DMS79 (cell line): Measurements from ENCODE around the gene FGF5.
"Not testable (repeated sequence)": the region's sequence is repeated elsewhere in the genome, so short reads cannot be mapped to it uniquely, and the experiment has no call there.

Experiments used
- DNase-seq: peaks from one replicate; lab custom pipeline; 2025; lab: John Stamatoyannopoulos, UW

FGF5 gene

DNA sequence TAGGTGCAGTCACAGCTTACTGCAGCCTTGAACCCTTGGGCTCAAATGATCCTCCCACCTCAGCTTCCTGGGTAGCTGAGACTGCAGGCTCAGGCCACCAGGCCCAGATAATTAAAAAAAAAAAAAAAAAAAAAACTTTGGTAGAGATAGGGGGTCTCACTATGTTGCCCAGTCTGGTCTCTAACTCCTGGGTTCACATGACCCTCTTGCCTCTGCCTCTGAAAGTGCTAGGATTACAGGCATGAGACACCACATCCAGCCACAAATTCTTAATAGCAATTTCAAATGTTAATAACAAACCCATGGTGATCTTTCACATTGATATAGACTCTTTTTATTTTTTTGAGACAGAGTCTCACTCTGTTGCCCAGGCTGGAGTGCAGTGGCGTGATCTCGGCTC lies 12.3 kb upstream of the FGF5 start:
- no peak for DNase-seq

DNA sequence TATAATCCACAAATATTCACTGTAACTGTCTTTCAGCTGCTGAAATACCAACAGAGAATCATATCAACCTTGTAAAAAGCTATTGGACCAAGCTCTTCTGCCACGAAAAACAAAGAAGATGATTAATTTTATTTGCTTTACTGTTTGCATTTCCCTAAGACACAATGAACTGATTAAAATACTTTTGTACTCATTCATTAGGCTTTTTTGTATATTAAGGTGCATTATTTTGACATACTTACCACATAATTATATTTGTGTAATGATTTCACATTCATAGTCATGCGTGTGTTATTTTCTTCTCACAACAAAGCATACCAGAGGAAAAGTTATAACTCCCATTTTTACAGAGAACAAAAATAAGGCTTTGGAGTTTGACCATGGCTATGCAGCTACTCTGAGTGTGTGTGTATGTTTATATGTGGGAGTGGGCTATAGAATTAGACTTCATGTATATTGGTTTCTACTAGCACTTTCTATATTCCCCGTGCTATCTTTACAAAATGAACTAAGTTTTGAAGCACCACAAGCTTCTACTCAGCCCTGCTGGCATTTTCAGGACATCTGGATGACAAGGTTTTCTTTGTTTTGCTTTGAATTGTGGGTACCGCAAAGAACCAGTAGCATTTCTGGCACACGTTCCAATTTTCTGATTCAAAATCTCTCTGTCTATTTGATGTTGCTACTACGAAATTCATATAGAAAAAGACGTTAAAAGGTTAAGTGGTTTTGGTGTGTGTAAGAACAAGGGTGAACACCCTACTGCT lies 11.0 kb upstream of the FGF5 start:
- DNase-seq: no peak

DNA sequence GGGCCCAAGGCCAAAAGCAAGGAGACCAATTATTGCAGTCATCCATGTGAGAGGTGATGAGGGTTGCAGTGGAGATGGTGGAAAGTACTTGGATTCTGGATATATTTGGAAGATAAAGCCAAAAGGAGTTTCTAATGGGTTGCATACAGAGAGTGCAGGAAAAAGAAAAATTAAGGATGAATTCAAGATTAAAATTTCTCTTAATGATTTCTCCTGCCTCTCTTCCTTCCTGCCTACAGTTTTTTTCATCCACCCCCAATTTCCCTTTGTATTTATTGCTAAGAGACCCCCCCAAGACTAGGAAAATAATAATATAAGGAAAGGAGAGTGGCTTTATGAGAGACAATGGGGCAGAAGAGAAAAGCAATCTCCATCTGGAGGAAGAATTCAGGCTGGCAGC lies 8.6 kb upstream of the FGF5 start:
- DNase-seq: no peak

DNA sequence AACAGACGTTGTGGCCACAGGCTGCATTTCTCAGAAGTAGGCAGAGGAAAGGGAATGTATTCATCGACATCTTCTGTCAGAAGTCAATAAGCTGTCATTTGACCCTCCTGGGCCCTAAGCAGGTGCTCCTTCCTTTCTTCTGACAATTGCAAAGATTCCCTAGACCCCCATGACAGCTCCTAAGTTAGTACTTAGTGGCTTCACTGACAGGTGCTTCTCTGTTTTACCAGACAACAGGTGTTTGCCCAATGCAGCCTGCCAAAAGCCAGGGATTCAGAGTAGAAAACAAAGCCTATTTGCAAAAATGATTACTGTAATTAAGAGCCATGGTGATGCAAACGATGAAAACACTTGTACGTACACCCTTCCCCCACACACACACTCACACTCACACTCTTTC lies 7.5 kb upstream of the FGF5 start:
- no peak for DNase-seq

DNA sequence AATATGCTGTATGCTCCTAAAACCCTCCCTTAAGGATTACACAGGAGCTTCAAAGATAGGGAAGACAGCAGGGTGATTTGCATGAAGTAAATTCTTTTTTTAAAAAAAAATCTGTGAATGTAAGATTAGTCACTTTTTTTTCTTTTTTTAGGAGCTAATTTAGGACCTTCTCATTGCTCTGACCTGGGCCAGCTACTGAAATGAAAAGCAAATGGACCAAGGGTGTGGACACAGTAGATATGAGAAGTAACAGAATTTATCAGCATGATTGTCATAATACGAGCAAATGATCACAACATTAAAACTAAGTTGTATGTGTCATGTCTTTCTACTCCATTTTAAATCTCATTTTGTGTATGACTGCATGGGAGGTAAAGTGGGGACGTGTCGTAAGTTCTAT lies 6.6 kb upstream of the FGF5 start:
- no peak for DNase-seq

DNA sequence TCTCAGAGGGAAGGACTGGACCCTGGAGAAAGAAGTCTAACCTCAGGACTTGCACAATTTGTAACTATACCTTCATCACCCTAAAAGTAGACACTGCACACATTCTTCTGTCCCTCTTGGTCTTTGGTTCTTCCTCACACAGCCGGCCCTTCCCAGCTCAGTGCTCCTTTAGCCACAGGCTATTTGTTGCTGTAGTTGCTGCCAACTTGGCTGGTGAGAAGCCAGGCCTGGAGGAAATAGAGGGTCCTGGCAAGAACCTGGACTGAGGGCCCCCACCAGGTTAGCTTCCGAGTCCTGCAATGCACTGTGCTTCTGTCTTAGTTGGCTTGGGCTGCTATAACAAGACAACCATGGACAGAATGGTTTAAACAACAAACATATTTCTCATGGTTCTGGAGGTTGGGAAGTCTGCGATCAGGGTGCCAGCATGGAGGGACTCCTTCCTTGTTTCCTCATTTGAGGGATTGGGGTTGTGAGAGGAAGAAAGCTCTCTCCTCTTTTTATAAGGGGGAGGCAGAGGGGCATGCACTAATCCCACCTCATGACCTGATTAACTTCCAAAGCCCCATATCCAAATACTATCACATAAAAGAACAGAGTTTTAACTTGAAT lies 4.4 kb upstream of the FGF5 start:
- no peak for DNase-seq

DNA sequence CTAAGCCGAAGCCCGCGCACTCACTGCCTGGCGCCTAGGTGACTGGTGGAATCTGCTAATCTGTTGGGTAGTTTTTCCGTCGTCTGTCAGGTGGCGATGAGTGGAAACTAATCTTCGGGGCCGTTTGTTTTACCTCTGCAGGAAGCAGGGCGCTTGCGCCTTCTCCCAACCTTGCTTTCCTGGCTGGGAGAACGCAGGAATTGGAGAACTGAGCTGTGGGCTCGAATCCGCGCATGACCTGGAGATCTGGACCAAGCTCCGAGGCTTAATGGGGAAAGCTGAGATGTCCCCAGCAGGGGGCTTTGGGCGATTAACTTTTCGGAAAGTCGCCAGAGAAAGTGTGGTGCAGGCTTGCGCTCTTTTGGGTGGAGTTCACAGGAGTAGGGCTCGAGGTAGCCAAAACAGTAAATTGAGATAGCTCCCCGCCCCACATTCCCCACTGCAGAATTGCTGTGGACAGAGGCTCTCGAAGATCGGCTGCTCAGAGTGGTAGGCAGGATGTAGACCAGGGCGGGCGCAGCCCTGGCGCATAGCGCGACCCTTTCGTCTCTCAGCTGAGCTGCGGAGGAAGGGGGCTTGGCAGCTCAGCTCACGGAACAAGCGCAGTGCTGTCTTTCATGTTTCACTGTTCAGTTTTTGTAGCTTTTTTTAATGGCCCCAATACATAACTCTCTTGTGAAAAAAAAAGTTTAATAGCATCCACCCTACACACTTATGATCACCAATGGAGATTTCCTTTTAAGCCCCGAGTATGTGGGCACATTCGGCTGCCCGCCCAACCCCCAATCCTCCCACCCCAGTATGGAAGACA lies 2.7 kb upstream of the FGF5 start:
- DNase-seq: no peak

DNA sequence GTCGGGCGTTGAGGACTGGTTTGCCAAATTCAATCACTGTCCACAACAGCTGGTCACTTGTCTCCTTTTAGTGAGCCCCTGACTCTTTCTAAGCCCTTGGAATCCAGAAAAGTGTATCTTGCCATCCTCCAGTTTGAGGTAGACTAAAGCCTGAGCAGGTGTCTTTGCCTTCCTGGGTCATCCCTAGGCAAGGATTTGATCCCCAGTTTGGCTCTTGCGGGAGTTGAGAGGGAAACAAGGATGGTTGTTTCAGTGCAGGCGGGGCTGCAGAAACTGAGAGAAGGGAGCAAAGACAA lies 2.2 kb upstream of the FGF5 start:
- no peak for DNase-seq

DNA sequence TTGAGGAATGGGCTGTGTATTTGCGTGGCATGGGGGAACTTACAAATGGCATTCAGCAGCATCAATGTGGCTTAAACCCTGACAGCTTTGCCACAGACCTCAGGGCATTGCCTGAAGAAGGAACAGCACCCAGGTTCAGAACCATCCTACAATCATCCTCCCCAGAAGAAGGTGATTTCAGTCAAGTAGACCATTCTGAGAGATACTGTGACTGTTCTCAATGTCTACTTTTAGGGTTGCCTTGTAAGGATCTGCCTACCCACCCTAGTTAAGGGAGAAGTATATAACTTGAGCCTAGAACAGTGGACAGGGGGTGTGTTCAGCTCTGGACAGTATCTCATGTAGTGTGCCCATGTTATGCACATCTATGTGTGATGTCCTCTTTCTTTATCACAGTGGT lies 1.6 kb upstream of the FGF5 start:
- DNase-seq: no peak

DNA sequence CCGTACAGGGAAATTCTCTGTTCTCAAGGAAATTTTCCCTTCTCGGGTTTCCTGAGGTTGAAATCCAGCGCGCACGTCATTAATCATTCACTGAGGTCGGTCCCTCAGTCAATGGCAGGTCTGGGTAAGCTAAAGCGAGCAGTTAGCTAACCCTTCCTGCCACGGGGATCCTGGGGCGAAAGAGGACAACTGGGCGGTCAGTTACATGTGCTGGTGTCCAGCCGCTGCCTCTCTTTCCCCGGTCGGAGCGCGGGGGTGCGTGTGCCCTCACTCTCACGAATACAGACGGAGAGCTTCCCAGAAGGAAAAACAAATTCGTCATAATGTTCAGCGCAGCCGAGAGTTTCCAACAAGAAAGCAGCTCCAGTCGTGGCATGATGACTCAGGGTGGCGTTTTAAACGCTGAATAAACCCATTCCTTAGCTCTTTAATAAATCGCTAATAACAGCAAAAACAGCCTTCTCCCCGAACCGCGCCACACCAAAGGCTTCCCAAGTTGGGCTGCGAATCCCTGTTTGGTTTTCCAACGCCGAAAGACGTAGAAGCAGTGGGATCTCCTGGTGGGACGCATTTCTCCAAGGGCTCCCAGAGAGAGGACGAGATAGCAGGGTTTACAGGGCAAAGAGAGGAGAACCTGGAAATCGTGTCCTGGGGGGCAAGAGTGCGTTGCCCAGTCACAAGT lies 752 bp upstream of the FGF5 start:
- DNase-seq: no peak

DNA sequence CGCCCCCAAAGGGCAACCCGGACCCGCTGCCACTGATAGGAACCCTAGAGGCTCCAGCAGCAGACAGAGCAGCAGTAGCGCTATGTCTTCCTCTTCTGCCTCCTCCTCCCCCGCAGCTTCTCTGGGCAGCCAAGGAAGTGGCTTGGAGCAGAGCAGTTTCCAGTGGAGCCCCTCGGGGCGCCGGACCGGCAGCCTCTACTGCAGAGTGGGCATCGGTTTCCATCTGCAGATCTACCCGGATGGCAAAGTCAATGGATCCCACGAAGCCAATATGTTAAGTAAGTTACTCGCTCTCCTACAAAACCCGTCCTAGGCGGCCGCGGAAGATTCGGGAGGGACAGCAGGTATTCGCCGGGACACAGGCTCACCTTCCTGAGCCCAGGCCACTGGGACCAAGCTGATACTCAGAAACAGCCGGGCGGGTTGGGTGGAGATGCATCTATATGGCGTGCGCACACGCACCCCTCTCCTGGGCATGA lies 477 bp downstream of the FGF5 start:
- no peak for DNase-seq

DNA sequence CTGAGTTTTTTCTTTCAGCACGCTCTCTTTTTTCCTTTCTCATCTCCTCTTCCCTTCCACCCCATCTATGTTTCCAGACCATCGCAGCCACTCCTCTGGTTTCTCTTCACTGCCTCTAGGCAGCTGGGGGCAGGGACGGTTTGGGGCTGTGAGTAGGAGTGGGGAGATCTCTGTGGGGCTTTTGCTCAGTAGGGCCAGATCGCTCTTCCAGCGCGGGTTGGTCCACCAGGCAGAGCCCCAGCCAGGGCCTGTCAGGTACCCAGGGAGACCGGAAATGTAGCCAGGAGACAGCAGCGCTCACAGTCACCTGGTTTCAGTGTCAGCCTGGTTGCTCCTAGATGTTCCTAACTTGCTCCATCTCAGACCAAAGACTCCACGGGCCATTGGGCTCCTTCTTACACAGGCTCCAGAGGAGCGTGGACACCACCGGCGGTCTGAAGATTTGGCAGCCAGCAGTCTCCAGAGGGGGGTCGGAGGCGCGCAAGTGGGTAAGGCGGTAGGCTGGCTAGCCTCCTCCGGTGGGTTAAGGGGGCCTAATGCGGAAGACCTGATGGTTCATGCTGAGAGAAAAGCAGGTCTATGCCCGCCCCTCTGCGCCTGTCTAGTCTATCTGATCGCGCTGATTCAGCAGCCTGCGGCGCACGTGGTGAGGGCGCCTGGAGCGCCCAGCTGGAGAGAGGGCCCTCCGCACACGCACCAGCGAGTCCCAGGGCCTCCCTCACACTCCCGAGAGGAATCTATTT lies 1.8 kb downstream of the FGF5 start:
- no peak for DNase-seq

DNA sequence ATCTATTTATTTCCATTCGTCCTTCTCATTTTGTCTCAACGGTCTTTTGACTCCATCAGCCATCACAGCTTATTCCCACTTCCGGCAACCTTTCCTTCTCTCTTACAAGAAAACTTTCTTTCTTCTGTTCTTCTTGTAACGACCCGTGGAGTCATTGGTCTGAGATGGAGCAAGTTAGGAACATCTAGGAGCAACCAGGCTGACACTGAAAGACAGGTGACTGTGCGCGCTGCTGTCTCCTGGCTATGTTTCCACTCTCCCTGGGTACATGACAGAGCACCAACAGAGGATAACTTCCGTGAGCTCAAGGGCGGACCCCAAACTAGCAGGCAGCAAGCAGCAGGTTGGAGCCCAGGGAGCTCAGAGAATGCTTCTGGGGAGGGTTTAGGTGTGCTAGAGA lies 2.5 kb downstream of the FGF5 start:
- DNase-seq: no peak

DNA sequence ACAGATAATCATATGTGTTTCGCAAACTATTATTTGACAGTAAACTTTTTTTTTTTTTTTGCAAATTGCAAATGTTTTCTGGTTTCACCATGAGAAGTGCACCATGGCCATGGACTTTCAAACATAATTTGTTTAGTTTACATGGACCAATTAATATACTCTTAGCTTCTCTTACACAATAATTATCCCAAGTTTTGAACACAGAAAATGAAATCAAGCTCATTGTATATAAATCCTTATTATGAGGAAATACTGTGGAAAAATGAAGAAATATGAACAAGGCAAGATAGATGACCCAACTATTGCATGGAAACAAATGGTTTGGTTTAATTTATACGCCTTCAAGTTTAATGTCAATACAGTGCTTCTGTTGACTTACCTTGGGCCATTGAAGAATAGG lies 3.9 kb downstream of the FGF5 start:
- DNase-seq: no peak

DNA sequence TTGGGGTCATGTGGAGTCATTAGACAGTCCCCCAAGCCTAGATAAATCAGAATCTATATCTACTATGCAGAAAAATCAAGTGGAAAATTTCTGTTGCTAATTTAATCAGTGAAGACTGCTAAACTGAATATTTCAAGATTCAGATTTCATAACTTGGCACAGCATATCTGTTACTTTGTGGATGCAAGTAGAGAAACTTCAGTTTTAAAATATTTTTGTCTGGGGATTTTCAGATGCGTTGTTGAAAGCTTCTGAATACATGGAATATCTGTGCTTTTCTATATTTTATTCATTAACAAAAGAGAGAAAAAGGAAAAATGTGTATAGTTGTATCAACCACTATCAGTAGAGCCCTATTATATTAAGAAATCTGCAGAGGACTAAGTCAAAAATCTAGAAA lies 4.4 kb downstream of the FGF5 start:
- DNase-seq: no peak

DNA sequence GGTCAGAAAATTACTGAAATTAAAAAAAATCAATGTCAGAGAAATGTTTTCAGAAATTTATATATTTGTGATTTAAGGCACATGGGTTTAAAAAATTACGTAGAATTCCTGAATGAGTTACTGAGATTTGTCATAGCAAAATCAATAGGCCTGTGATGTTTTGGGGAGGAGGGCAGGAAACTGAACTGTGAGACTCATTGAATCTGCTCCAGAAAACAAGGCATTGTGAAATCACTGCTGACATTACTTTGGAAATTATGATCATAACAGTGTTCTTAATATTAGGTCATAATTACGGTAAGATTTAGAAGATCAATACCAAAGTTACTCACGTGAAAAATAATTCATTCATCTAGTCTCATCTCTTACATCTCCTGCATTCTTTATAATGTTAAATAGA lies 5.3 kb downstream of the FGF5 start:
- no peak for DNase-seq

DNA sequence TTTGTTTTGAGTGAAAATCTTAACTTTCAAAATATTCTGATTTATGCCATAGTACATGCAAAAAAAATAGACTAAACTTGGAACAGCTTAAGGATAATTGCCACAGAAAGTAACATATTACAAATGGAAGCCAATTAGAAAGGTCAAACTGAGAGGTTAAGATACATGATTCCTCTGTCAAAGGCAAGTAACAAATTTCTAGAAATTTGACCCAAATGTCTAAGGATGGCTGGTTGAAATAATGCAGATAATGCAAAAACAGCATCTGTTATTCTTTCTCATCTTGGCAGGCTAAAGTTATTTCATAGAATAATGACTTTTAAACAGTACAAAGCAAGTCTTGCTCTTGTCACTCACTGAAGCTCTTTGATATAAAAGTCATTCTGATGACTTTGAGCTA lies 10.5 kb downstream of the FGF5 start:
- DNase-seq: no peak

DNA sequence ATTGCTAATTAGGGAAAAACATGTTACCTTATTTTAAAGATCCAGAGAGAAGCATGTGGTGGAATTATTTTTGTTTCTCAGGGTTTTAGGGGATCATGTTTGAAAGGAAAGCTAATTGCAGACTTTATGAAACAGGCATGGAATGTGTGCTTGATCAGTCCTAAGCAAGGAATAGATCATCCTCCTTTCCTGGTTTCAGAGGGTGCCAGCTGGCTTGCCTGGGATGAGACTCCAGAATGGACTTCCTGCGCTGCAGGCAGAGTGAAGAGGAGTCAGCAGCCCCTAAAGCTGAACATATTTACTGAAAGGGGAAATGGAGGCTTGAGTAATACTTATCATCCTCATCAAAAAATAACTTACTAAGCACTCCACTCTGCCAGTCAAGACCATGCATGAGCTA lies 13.3 kb downstream of the FGF5 start:
- DNase-seq: no peak

DNA sequence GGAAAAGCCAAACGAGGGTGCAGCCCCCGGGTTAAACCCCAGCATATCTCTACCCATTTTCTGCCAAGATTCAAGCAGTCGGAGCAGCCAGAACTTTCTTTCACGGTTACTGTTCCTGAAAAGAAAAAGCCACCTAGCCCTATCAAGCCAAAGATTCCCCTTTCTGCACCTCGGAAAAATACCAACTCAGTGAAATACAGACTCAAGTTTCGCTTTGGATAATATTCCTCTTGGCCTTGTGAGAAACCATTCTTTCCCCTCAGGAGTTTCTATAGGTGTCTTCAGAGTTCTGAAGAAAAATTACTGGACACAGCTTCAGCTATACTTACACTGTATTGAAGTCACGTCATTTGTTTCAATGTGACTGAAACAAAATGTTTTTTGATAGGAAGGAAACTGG lies 20.0 kb downstream of the FGF5 start:
- no peak for DNase-seq

DNA sequence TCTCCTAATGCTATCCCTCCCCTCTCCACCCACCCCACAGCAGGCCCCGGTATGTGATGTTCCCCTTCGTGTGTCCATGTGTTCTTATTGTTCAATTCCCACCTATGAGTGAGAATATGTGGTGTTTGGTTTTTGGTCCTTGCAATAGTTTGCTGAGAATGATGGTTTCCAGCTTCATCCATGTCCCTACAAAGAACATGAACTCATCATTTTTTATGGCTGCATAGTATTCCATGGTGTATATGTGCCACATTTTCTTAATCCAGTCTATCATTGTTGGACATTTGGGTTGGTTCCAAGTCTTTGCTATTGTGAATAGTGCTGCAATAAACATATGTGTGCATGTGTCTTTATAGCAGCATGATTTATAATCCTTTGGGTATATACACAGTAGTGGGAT lies 24.2 kb downstream of the FGF5 start:
- DNase-seq: not testable (repeated sequence)

DNA sequence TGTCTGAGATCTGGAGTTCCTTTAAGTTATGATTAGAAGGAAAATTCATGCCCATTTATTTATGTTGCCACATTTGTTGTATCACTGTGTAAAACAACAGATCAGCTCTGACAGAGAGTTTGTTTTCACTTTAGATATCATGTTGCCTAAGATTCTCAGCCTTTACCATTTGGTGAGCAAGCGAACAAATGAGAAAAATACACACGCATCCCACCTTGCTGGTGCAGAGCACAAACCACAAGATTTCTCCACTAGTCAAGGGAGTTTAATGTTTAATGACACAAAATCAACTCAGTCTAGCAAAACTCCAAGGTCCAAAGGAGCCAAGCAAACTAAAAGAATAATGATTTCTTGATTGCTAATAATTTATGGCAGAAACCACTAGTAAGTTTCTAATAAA lies 27.7 kb downstream of the FGF5 start:
- DNase-seq: no peak

DNA sequence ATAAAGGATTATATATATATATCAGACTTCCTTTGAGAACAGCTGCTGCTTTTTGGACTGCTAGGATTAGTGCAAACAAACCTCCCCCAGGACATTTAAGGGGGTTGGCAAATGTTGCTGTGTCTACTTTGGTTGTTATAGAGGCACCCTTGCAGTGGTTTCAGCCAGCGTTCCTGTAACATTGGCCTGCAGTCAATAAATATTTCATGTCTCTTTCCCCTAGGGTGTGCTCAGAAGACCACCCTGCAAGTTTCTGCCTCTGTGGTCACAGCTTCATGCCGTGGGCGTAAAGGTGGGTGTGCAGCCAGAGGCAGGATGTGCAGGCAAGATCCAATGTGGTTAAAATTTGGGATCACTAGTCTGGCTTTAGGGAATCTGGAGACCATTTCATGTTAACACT lies 28.9 kb downstream of the FGF5 start:
- no peak for DNase-seq
